Lower leg skin (tissue), 3 donors: ENCODE data around the gene ANKRD6.

ENCODE experiments used
- CTCF ChIP-seq, 3 donors: fragments of 450-650 bp; IDR thresholded peaks; one replicate each; pipeline ENCODE4 v1.5.1; 2016; ENCODE audit warnings: antibody characterized with exemption in 3 of 3, mild to moderate bottlenecking in 3 of 3, moderate library complexity in 2 of 3
- POLR2A ChIP-seq, 2 donors: fragments of 450-650 bp; IDR thresholded peaks; one replicate each; pipeline ENCODE4 v1.6.1; 2016 to 2017; ENCODE audit warnings: antibody characterized with exemption in 2 of 2, mild to moderate bottlenecking in 1 of 2, moderate library complexity in 1 of 2

- TF ChIP-seq CTCF (IDR thresholded peaks at IDR 0.05) (no peak), POLR2A (IDR thresholded peaks at IDR 0.05) (no peak)
Observed at GRCh38 chr6:89623749-89624148, 190.8 kb downstream of the ANKRD6 start.
